Measurements from ENCODE around the gene PIP4K2A.

The PIP4K2A gene

GRCh38 chr10:22666287-22667092, 47.9 kb downstream of the PIP4K2A start:
- Histone ChIP-seq H3K36me3 (ENCODE audit: insufficient read depth, low read length) (no peaks in the 10 kb centered on the region), H3K9ac (ENCODE audit: low read depth, low read length) (no peak overlapping the region), H3K4me1 (ENCODE audit: insufficient read depth, low read length) (peaks cover 47% of the 10 kb centered on the region), H3K9me3 (ENCODE audit: insufficient read depth, low read depth, low read length) (no peaks in the 10 kb centered on the region), H3K27me3 (ENCODE audit: insufficient read depth, low read length) (no peaks in the 10 kb centered on the region), H3K4me3 (ENCODE audit: low read length) (no peak overlapping the region), H3K27ac (ENCODE audit: low read depth, low read length) (no peak overlapping the region)
- 85% methylated on average over 9 of the region's 9 CpGs for WGBS

GRCh38 chr10:22665329-22665728, 49.0 kb downstream of the PIP4K2A start:
- 92% methylated on average over 2 of the region's 2 CpGs for WGBS
- no peak overlapping the region for H3K9ac ChIP-seq (ENCODE audit: low read depth, low read length)
- peaks cover 50% of the 10 kb centered on the region for H3K4me1 ChIP-seq (ENCODE audit: insufficient read depth, low read length)
- H3K4me3 ChIP-seq (ENCODE audit: low read length): no peak overlapping the region
- H3K36me3 ChIP-seq (ENCODE audit: insufficient read depth, low read length): no peaks in the 10 kb centered on the region
- H3K9me3 ChIP-seq (ENCODE audit: insufficient read depth, low read depth, low read length): no peaks in the 10 kb centered on the region
- no peaks in the 10 kb centered on the region for H3K27me3 ChIP-seq (ENCODE audit: insufficient read depth, low read length)
- no peak overlapping the region for H3K27ac ChIP-seq (ENCODE audit: low read depth, low read length)

- peaks cover 46% of the 10 kb centered on the region for H3K4me1 ChIP-seq (ENCODE audit: insufficient read depth, low read length)
- H3K9ac ChIP-seq (ENCODE audit: low read depth, low read length): no peak overlapping the region
- H3K36me3 ChIP-seq (ENCODE audit: insufficient read depth, low read length): no peaks in the 10 kb centered on the region
- no peaks in the 10 kb centered on the region for H3K27me3 ChIP-seq (ENCODE audit: insufficient read depth, low read length)
- H3K9me3 ChIP-seq (ENCODE audit: insufficient read depth, low read depth, low read length): no peaks in the 10 kb centered on the region
- 87% methylated on average over 6 of the region's 6 CpGs for WGBS
- H3K27ac ChIP-seq (ENCODE audit: low read depth, low read length): no peak overlapping the region
- no peak overlapping the region for H3K4me3 ChIP-seq (ENCODE audit: low read length)
Measured at GRCh38 chr10:22662733-22663330, 51.5 kb downstream of the PIP4K2A start.

- Histone ChIP-seq H3K9me3 (ENCODE audit: insufficient read depth, low read depth, low read length) (no peaks in the 10 kb centered on the region), H3K27ac (ENCODE audit: low read depth, low read length) (no peak overlapping the region), H3K4me1 (ENCODE audit: insufficient read depth, low read length) (peaks cover 42% of the 10 kb centered on the region), H3K36me3 (ENCODE audit: insufficient read depth, low read length) (no peaks in the 10 kb centered on the region), H3K4me3 (ENCODE audit: low read length) (no peak overlapping the region), H3K27me3 (ENCODE audit: insufficient read depth, low read length) (no peaks in the 10 kb centered on the region), H3K9ac (ENCODE audit: low read depth, low read length) (no peak overlapping the region)
- 93% methylated on average over 8 of the region's 8 CpGs for WGBS
Measured at GRCh38 chr10:22659866-22660265, 54.5 kb downstream of the PIP4K2A start.

GRCh38 chr10:22658745-22659410, 55.5 kb downstream of the PIP4K2A start:
- Histone ChIP-seq H3K9me3 (ENCODE audit: insufficient read depth, low read depth, low read length) (no peaks in the 10 kb centered on the region), H3K4me3 (ENCODE audit: low read length) (no peak overlapping the region), H3K4me1 (ENCODE audit: insufficient read depth, low read length) (peaks cover 43% of the 10 kb centered on the region), H3K27ac (ENCODE audit: low read depth, low read length) (no peak overlapping the region), H3K27me3 (ENCODE audit: insufficient read depth, low read length) (no peaks in the 10 kb centered on the region), H3K36me3 (ENCODE audit: insufficient read depth, low read length) (no peaks in the 10 kb centered on the region), H3K9ac (ENCODE audit: low read depth, low read length) (no peak overlapping the region)
- WGBS: 89% methylated on average over 7 of the region's 7 CpGs

- Histone ChIP-seq H3K9me3 (ENCODE audit: insufficient read depth, low read depth, low read length) (no peaks in the 10 kb centered on the region), H3K36me3 (ENCODE audit: insufficient read depth, low read length) (peaks cover 2% of the 10 kb centered on the region; the same call in 1 of the 2 replicates), H3K9ac (ENCODE audit: low read depth, low read length) (no peak overlapping the region), H3K4me1 (ENCODE audit: insufficient read depth, low read length) (peaks cover 37% of the 10 kb centered on the region), H3K4me3 (ENCODE audit: low read length) (no peak overlapping the region), H3K27ac (ENCODE audit: low read depth, low read length) (no peak overlapping the region), H3K27me3 (ENCODE audit: insufficient read depth, low read length) (no peaks in the 10 kb centered on the region)
- 90% methylated on average over 4 of the region's 5 CpGs for WGBS
Measured at GRCh38 chr10:22657566-22658225, 56.7 kb downstream of the PIP4K2A start.

GRCh38 chr10:22657024-22657423, 57.4 kb downstream of the PIP4K2A start:
- no peak overlapping the region for H3K4me3 ChIP-seq (ENCODE audit: low read length)
- H3K27ac ChIP-seq (ENCODE audit: low read depth, low read length): no peak overlapping the region
- H3K27me3 ChIP-seq (ENCODE audit: insufficient read depth, low read length): no peaks in the 10 kb centered on the region
- peaks cover 4% of the 10 kb centered on the region; the same call in 1 of the 2 replicates for H3K36me3 ChIP-seq (ENCODE audit: insufficient read depth, low read length)
- H3K4me1 ChIP-seq (ENCODE audit: insufficient read depth, low read length): peaks cover 30% of the 10 kb centered on the region
- 95% methylated on average over 4 of the region's 4 CpGs for WGBS
- H3K9me3 ChIP-seq (ENCODE audit: insufficient read depth, low read depth, low read length): no peaks in the 10 kb centered on the region
- H3K9ac ChIP-seq (ENCODE audit: low read depth, low read length): no peak overlapping the region

GRCh38 chr10:22656036-22656435, 58.3 kb downstream of the PIP4K2A start:
- H3K36me3 ChIP-seq (ENCODE audit: insufficient read depth, low read length): peaks cover 4% of the 10 kb centered on the region; the same call in 1 of the 2 replicates
- WGBS: 94% methylated on average over 8 of the region's 8 CpGs
- no peaks in the 10 kb centered on the region for H3K9me3 ChIP-seq (ENCODE audit: insufficient read depth, low read depth, low read length)
- H3K27me3 ChIP-seq (ENCODE audit: insufficient read depth, low read length): no peaks in the 10 kb centered on the region
- H3K27ac ChIP-seq (ENCODE audit: low read depth, low read length): no peak overlapping the region
- no peak overlapping the region for H3K9ac ChIP-seq (ENCODE audit: low read depth, low read length)
- peaks cover 30% of the 10 kb centered on the region for H3K4me1 ChIP-seq (ENCODE audit: insufficient read depth, low read length)
- no peak overlapping the region for H3K4me3 ChIP-seq (ENCODE audit: low read length)

- 91% methylated on average over 9 of the region's 10 CpGs for WGBS
- Histone ChIP-seq H3K36me3 (ENCODE audit: insufficient read depth, low read length) (peaks cover 4% of the 10 kb centered on the region; the same call in 1 of the 2 replicates), H3K27me3 (ENCODE audit: insufficient read depth, low read length) (no peaks in the 10 kb centered on the region), H3K4me3 (ENCODE audit: low read length) (no peak overlapping the region), H3K4me1 (ENCODE audit: insufficient read depth, low read length) (peaks cover 24% of the 10 kb centered on the region), H3K9ac (ENCODE audit: low read depth, low read length) (no peak overlapping the region), H3K27ac (ENCODE audit: low read depth, low read length) (no peak overlapping the region), H3K9me3 (ENCODE audit: insufficient read depth, low read depth, low read length) (no peaks in the 10 kb centered on the region)
Measured at GRCh38 chr10:22655312-22655981, 58.9 kb downstream of the PIP4K2A start.

GRCh38 chr10:22652988-22653481, 61.3 kb downstream of the PIP4K2A start:
- H3K4me1 ChIP-seq (ENCODE audit: insufficient read depth, low read length): peaks cover 26% of the 10 kb centered on the region
- WGBS: 92% methylated on average over 4 of the region's 6 CpGs
- no peaks in the 10 kb centered on the region for H3K27me3 ChIP-seq (ENCODE audit: insufficient read depth, low read length)
- no peak overlapping the region for H3K27ac ChIP-seq (ENCODE audit: low read depth, low read length)
- H3K4me3 ChIP-seq (ENCODE audit: low read length): no peak overlapping the region
- no peak overlapping the region for H3K9ac ChIP-seq (ENCODE audit: low read depth, low read length)
- H3K9me3 ChIP-seq (ENCODE audit: insufficient read depth, low read depth, low read length): no peaks in the 10 kb centered on the region
- H3K36me3 ChIP-seq (ENCODE audit: insufficient read depth, low read length): peaks cover 4% of the 10 kb centered on the region; the same call in 1 of the 2 replicates
